ENCODE data around the gene SYT2.
A peak's percentile ranks its signal among the peaks of the same experiment; 100 is the strongest.

Gene SYT2

GRCh38 chr1:202694314-202694713 lies 15.9 kb downstream of the SYT2 start:
- no peak for DNase-seq (ENCODE audit: extremely low read depth, low read depth)
- TF ChIP-seq CTCF (IDR thresholded peaks at IDR 0.05; ENCODE audit: low read depth, low read length, missing control alignments) = no peak
- H3K4me3 ChIP-seq (replicated peaks; ENCODE audit: low read depth, low read length) = no peak overlapping the region

- peak; percentile 39 for DNase-seq (ENCODE audit: extremely low read depth, low read depth)
- TF ChIP-seq CTCF (IDR thresholded peaks at IDR 0.05; ENCODE audit: low read depth, low read length, missing control alignments) = no peak
Measured at GRCh38 chr1:202692959-202693555, 17.2 kb downstream of the SYT2 start.

GRCh38 chr1:202691816-202692215 lies 18.4 kb downstream of the SYT2 start:
- TF ChIP-seq CTCF (IDR thresholded peaks at IDR 0.05; ENCODE audit: low read depth, low read length, missing control alignments) = no peak
- H3K4me3 ChIP-seq (replicated peaks; ENCODE audit: low read depth, low read length) = no peak overlapping the region
- no peak for DNase-seq (ENCODE audit: extremely low read depth, low read depth)

More at GRCh38 chr1:202692959-202693555, 17.2 kb downstream of the SYT2 start:
- H3K4me3 ChIP-seq (replicated peaks; ENCODE audit: low read depth, low read length) = no peak overlapping the region

GRCh38 chr1:202689493-202690342 lies 20.5 kb downstream of the SYT2 start:
- TF ChIP-seq CTCF (IDR thresholded peaks at IDR 0.05; ENCODE audit: low read depth, low read length, missing control alignments) = no peak
- DNase-seq (ENCODE audit: extremely low read depth, low read depth) = no peak
- H3K4me3 ChIP-seq (replicated peaks; ENCODE audit: low read depth, low read length) = no peak overlapping the region

GRCh38 chr1:202689082-202689481 lies 21.2 kb downstream of the SYT2 start:
- no peak for DNase-seq (ENCODE audit: extremely low read depth, low read depth)
- no peak for TF ChIP-seq CTCF (IDR thresholded peaks at IDR 0.05; ENCODE audit: low read depth, low read length, missing control alignments)
- H3K4me3 ChIP-seq (replicated peaks; ENCODE audit: low read depth, low read length) = no peak overlapping the region

GRCh38 chr1:202688401-202688800 lies 21.9 kb downstream of the SYT2 start:
- DNase-seq (ENCODE audit: extremely low read depth, low read depth) = no peak

More at GRCh38 chr1:202688401-202688800, 21.9 kb downstream of the SYT2 start:
- H3K4me3 ChIP-seq (replicated peaks; ENCODE audit: low read depth, low read length) = no peak overlapping the region
- TF ChIP-seq CTCF (IDR thresholded peaks at IDR 0.05; ENCODE audit: low read depth, low read length, missing control alignments) = no peak

Measured in HFF-Myc (cell line).